Lung (tissue), 12 donors: ENCODE results near the gene KRTAP12-4. TPM values are rescaled to one million over a fixed set of nuclear protein-coding genes. Genes with fewer than 3 reads are reported as not detected.

Experiments used
- ATAC-seq: fragments of 200-7000 bp; cut with Tn5 transposase; one replicate; pipeline ENCODE4 v1.9.1; 2020; ENCODE audit warnings: moderate number of reproducible peaks; ENCODE audit not compliant: insufficient read depth, low FRiP score
- DNase-seq, 3 donors: peaks; one replicate each; pipeline ENCODE4 v3.0.0-alpha.2; 2013 to 2017
- H3K27ac ChIP-seq, 2 donors: one replicate each; pipeline ENCODE4 v1.5.1; 2013; ENCODE audit warnings: mild to moderate bottlenecking in 2 of 2, moderate library complexity in 2 of 2, control low read depth in 1 of 2, inconsistent platforms in 1 of 2, low read depth in 1 of 2, low read length in 1 of 2
- H3K27me3 ChIP-seq, 3 donors: one replicate each; pipeline ENCODE4 v1.5.1; 2013; ENCODE audit warnings: low read length in 2 of 3; ENCODE audit not compliant: control insufficient read depth in 3 of 3, insufficient read depth in 3 of 3
- H3K36me3 ChIP-seq, 4 donors: one replicate each; pipeline ENCODE4 v1.5.1; 2013; ENCODE audit warnings: low read length in 4 of 4, mild to moderate bottlenecking in 1 of 4, moderate library complexity in 1 of 4; ENCODE audit not compliant: control insufficient read depth in 4 of 4, insufficient read depth in 4 of 4
- H3K4me1 ChIP-seq, 5 donors: one replicate each; pipeline ENCODE4 v1.5.1; 2013; ENCODE audit warnings: low read length in 5 of 5, mild to moderate bottlenecking in 2 of 5, moderate library complexity in 1 of 5; ENCODE audit not compliant: control insufficient read depth in 5 of 5, insufficient read depth in 5 of 5
- H3K4me3 ChIP-seq: one replicate; pipeline ENCODE4 v1.5.1; 2013; ENCODE audit warnings: mild to moderate bottlenecking, control low read depth, moderate library complexity
- H3K9ac ChIP-seq, 2 donors: one replicate each; pipeline ENCODE4 v1.5.1; 2013; ENCODE audit warnings: low read length in 2 of 2, control low read depth in 1 of 2; ENCODE audit not compliant: insufficient read depth in 1 of 2
- H3K9me3 ChIP-seq, 4 donors: one replicate each; pipeline ENCODE4 v1.5.1; 2013; ENCODE audit warnings: low read length in 3 of 4, mild to moderate bottlenecking in 1 of 4, moderate library complexity in 1 of 4; ENCODE audit not compliant: control insufficient read depth in 4 of 4, insufficient read depth in 3 of 4
- WGBS, 2 donors: extraction: QIAGEN DNeasy Blood & Tissue Kit; methylation state at CpG; one replicate each; pipeline ENCODE4 v1.1.7; 2013; 5-methylcytosine and 5-hydroxymethylcytosine counted together
- polyA plus RNA-seq, 2 donors: library from polyadenylated mRNA; stranded (reverse); fragments of 200-250 nt; gene quantifications; one replicate each; pipeline ENCODE4 v1.2.1, GENCODE V29; 2013
- total RNA-seq, 2 donors: library from RNA; depleted of rRNA in 1 of 2; stranded (reverse); fragments of >200 nt in 1 of 2; gene quantifications; one replicate each; pipeline ENCODE4 v1.2.1, GENCODE V29; 2014 to 2021
- TF ChIP-seq, protein P1 (sequence below): IDR thresholded peaks from 2 replicates; pipeline ENCODE4 v1.5.1; 2012; ENCODE audit warnings: mild to moderate bottlenecking; ENCODE audit errors: control extremely low read depth, extremely low read depth
- donor health status: control.
- donor health status: control.
- donor health status: Bipolar disorder and iron deficiency.
- donor health status: healthy.
- donor health status: DM: yes; HTN: yes; CAD: no.

KRTAP12-4 gene
- total and polyA plus RNA-seq, 4 donors = not detected

GRCh38 chr21:44696572-44696971 lies 42.1 kb upstream of the KRTAP12-4 start:
- ATAC-seq = no peak
- WGBS, 2 donors = 74 to 81% methylated on average over 10 of the region's 10 CpGs
- no peaks in the 10 kb centered on the region for H3K36me3 ChIP-seq
- H3K4me3 ChIP-seq = no peak overlapping the region
- DNase-seq = no peak
- H3K4me1 ChIP-seq = no peaks in the 10 kb centered on the region
- H3K9ac ChIP-seq = no peak overlapping the region
- peaks cover 2 to 23% (median 13%) of the 10 kb centered on the region in 3 donors for H3K27me3 ChIP-seq
- no peak overlapping the region for H3K27ac ChIP-seq
- H3K9me3 ChIP-seq = peaks cover 0 to 6% (median 4%) of the 10 kb centered on the region in 4 donors
- TF ChIP-seq, protein P1, sequence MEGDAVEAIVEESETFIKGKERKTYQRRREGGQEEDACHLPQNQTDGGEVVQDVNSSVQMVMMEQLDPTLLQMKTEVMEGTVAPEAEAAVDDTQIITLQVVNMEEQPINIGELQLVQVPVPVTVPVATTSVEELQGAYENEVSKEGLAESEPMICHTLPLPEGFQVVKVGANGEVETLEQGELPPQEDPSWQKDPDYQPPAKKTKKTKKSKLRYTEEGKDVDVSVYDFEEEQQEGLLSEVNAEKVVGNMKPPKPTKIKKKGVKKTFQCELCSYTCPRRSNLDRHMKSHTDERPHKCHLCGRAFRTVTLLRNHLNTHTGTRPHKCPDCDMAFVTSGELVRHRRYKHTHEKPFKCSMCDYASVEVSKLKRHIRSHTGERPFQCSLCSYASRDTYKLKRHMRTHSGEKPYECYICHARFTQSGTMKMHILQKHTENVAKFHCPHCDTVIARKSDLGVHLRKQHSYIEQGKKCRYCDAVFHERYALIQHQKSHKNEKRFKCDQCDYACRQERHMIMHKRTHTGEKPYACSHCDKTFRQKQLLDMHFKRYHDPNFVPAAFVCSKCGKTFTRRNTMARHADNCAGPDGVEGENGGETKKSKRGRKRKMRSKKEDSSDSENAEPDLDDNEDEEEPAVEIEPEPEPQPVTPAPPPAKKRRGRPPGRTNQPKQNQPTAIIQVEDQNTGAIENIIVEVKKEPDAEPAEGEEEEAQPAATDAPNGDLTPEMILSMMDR = no peak

- WGBS, 2 donors = 79 to 81% methylated on average over 8 of the region's 8 CpGs
- TF ChIP-seq, protein P1 = no peak
- Histone ChIP-seq H3K4me1 (no peaks in the 10 kb centered on the region), H3K9ac (no peak overlapping the region), H3K36me3 (no peaks in the 10 kb centered on the region), H3K4me3 (no peak overlapping the region), H3K27me3 (peaks cover 2 to 18% (median 9%) of the 10 kb centered on the region in 3 donors), H3K9me3 (peaks cover 0 to 6% (median 4%) of the 10 kb centered on the region in 4 donors), H3K27ac (no peak overlapping the region)
- no peak for DNase-seq
- ATAC-seq = no peak
These were observed 41.2 kb upstream of the KRTAP12-4 start for GRCh38 chr21:44695641-44696040.

DNA sequence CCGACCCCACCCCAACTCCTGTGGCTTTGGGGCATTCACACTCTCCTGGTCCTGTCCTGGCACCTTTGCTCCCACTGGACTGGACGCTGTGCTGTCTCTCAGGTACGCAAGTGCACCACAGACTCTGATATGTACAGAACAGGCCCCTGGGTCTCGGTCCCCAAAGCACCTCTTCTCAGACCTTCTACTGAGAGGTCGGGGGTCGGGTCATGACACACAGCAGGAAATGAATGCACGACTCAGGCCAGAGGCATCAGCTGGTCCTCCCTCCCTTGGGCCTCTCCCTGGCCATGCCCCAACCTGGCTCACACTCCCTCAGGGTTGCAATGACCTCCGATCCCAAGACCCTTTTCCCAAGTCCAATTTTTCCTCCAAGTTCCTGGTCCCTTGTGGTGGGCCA lies 40.7 kb upstream of the KRTAP12-4 start:
- Histone ChIP-seq H3K27me3 (peaks cover 2 to 20% (median 7%) of the 10 kb centered on the region in 3 donors), H3K27ac (no peak overlapping the region), H3K36me3 (no peaks in the 10 kb centered on the region), H3K4me3 (no peak overlapping the region), H3K9ac (no peak overlapping the region), H3K9me3 (peaks cover 0 to 6% (median 4%) of the 10 kb centered on the region in 4 donors), H3K4me1 (no peaks in the 10 kb centered on the region)
- TF ChIP-seq, protein P1 = no peak
- ATAC-seq = no peak
- no peak for DNase-seq
- WGBS, 2 donors = 68 to 75% methylated on average over 8 of the region's 8 CpGs

- H3K4me3 ChIP-seq = no peak overlapping the region
- TF ChIP-seq, protein P1 = no peak
- H3K9ac ChIP-seq = no peak overlapping the region
- peaks cover 2 to 20% (median 6%) of the 10 kb centered on the region in 3 donors for H3K27me3 ChIP-seq
- no peak for ATAC-seq
- DNase-seq = no peak
- peaks cover 0 to 6% (median 4%) of the 10 kb centered on the region in 4 donors for H3K9me3 ChIP-seq
- H3K36me3 ChIP-seq = no peaks in the 10 kb centered on the region
- 69 to 74% methylated on average over 11 of the region's 11 CpGs for WGBS, 2 donors
- H3K27ac ChIP-seq = no peak overlapping the region
- no peaks in the 10 kb centered on the region for H3K4me1 ChIP-seq
These were observed 40.3 kb upstream of the KRTAP12-4 start for GRCh38 chr21:44694776-44695175.
